ENCODE results near the gene SRXN1.

Gene SRXN1

DNA sequence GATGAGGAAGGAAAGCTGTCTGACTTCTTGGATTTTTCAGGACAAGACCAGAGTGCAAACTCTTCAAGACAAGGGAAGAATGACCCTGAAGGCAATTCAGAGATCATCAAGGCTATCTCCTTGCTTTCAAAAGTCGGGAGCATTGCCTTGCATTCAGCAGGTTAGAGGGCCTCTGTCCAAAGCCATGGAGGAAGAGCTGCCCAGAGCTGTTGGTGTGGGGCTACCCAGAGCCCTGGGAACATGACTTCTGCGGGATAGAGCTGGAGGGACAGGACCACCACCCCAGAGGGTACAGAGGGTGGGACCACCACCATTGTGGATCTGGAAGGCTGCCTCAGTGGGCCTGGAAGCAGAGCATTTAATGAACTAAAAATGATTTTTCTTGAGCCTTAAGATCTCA lies 5.2 kb upstream of the SRXN1 start:
- Histone ChIP-seq H2AFZ (ENCODE audit: low read length) (no peak overlapping the region), H3K4me1 (ENCODE audit: insufficient read depth, low read length, severe bottlenecking) (peaks cover 9% of the 10 kb centered on the region), H3K9ac (ENCODE audit: low read length) (no peak overlapping the region), H3F3A (ENCODE audit: insufficient read depth, low read length) (no peaks in the 10 kb centered on the region), H3K79me2 (ENCODE audit: insufficient read depth, low read length) (no peaks in the 10 kb centered on the region), H3K9me3 (ENCODE audit: low read length) (no peaks in the 10 kb centered on the region), H3K27ac (ENCODE audit: low read depth, low read length, poor library complexity, severe bottlenecking) (no peak overlapping the region), H3K4me3 (ENCODE audit: low read depth, low read length, poor library complexity, severe bottlenecking) (no peak overlapping the region), H3K36me3 (ENCODE audit: insufficient read depth, low read length) (no peaks in the 10 kb centered on the region), H3K9me2 (ENCODE audit: low read depth, low read length) (no peaks in the 10 kb centered on the region), H3K27me3 (ENCODE audit: insufficient read depth, low read length) (no peaks in the 10 kb centered on the region), H4K20me1 (ENCODE audit: insufficient read depth, low read length) (no peaks in the 10 kb centered on the region), H3K4me2 (ENCODE audit: low read length) (no peak overlapping the region)
- no peak for TF ChIP-seq EZH2 (IDR thresholded peaks at IDR 0.05; ENCODE audit: borderline replicate concordance, low read length)
- TF ChIP-seq, protein P1, sequence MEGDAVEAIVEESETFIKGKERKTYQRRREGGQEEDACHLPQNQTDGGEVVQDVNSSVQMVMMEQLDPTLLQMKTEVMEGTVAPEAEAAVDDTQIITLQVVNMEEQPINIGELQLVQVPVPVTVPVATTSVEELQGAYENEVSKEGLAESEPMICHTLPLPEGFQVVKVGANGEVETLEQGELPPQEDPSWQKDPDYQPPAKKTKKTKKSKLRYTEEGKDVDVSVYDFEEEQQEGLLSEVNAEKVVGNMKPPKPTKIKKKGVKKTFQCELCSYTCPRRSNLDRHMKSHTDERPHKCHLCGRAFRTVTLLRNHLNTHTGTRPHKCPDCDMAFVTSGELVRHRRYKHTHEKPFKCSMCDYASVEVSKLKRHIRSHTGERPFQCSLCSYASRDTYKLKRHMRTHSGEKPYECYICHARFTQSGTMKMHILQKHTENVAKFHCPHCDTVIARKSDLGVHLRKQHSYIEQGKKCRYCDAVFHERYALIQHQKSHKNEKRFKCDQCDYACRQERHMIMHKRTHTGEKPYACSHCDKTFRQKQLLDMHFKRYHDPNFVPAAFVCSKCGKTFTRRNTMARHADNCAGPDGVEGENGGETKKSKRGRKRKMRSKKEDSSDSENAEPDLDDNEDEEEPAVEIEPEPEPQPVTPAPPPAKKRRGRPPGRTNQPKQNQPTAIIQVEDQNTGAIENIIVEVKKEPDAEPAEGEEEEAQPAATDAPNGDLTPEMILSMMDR (IDR thresholded peaks at IDR 0.05; ENCODE audit: low read length): no peak

GRCh38 chr20:655726-656624 lies 3.0 kb upstream of the SRXN1 start:
- no peak overlapping the region for H3K4me2 ChIP-seq (ENCODE audit: low read length)
- H3K4me3 ChIP-seq (ENCODE audit: low read depth, low read length, poor library complexity, severe bottlenecking): no peak overlapping the region
- H3K79me2 ChIP-seq (ENCODE audit: insufficient read depth, low read length): peaks cover 9% of the 10 kb centered on the region; the same call in 1 of the 2 replicates
- no peaks in the 10 kb centered on the region for H3K9me2 ChIP-seq (ENCODE audit: low read depth, low read length)
- no peaks in the 10 kb centered on the region for H3K27me3 ChIP-seq (ENCODE audit: insufficient read depth, low read length)
- H3K9ac ChIP-seq (ENCODE audit: low read length): no peak overlapping the region
- H3K4me1 ChIP-seq (ENCODE audit: insufficient read depth, low read length, severe bottlenecking): peaks cover 20% of the 10 kb centered on the region
- H3F3A ChIP-seq (ENCODE audit: insufficient read depth, low read length): no peaks in the 10 kb centered on the region
- no peaks in the 10 kb centered on the region for H4K20me1 ChIP-seq (ENCODE audit: insufficient read depth, low read length)
- no peaks in the 10 kb centered on the region for H3K9me3 ChIP-seq (ENCODE audit: low read length)
- no peak overlapping the region for H3K27ac ChIP-seq (ENCODE audit: low read depth, low read length, poor library complexity, severe bottlenecking)
- no peak overlapping the region for H2AFZ ChIP-seq (ENCODE audit: low read length)
- no peak for TF ChIP-seq EZH2 (IDR thresholded peaks at IDR 0.05; ENCODE audit: borderline replicate concordance, low read length)
- H3K36me3 ChIP-seq (ENCODE audit: insufficient read depth, low read length): peaks cover under 1% of the 10 kb centered on the region; the same call in 1 of the 2 replicates

DNA sequence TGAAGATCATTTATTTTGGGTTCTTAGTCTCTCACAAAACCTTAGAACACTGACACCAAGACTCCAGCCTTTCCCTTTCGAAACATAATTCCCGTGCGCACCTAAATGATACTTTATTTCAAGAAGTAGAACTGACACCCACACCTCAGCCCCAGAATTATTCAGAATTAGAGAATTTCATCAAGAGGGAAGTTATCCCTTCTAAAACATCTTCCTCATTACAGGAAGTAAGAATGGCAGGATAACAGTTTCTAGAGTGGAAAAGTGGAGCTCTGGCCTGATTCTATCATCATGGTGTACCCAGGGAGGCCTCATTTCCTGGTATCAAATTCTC lies 1.4 kb upstream of the SRXN1 start:
- Histone ChIP-seq H3K4me1 (ENCODE audit: insufficient read depth, low read length, severe bottlenecking) (peaks cover 20% of the 10 kb centered on the region), H3K4me2 (ENCODE audit: low read length) (peak overlapping the region; percentile 88), H3K9me3 (ENCODE audit: low read length) (no peaks in the 10 kb centered on the region), H3K9me2 (ENCODE audit: low read depth, low read length) (no peaks in the 10 kb centered on the region), H3K9ac (ENCODE audit: low read length) (peak overlapping the region; percentile 87; the same call in 1 of the 2 replicates), H2AFZ (ENCODE audit: low read length) (no peak overlapping the region), H3K79me2 (ENCODE audit: insufficient read depth, low read length) (peaks cover 9% of the 10 kb centered on the region; the same call in 1 of the 2 replicates), H3K27me3 (ENCODE audit: insufficient read depth, low read length) (no peaks in the 10 kb centered on the region), H3F3A (ENCODE audit: insufficient read depth, low read length) (no peaks in the 10 kb centered on the region), H4K20me1 (ENCODE audit: insufficient read depth, low read length) (no peaks in the 10 kb centered on the region), H3K36me3 (ENCODE audit: insufficient read depth, low read length) (peaks cover 13% of the 10 kb centered on the region; the same call in 1 of the 2 replicates), H3K27ac (ENCODE audit: low read depth, low read length, poor library complexity, severe bottlenecking) (no peak overlapping the region), H3K4me3 (ENCODE audit: low read depth, low read length, poor library complexity, severe bottlenecking) (peak overlapping the region; percentile 76)
- TF ChIP-seq, protein P1 (IDR thresholded peaks at IDR 0.05; ENCODE audit: low read length): no peak
- TF ChIP-seq EZH2 (IDR thresholded peaks at IDR 0.05; ENCODE audit: borderline replicate concordance, low read length): no peak

Measured in OCI-LY1 (cell line).